GM21381 (cell line): Measurements from ENCODE around the gene CASD1.

Source experiments
- ATAC-seq: cut with Tn5 transposase; IDR thresholded peaks from one replicate; pipeline ENCODE4 v1.9.1; 2021; ENCODE audit warnings: mild to moderate bottlenecking, moderate library complexity; ENCODE audit not compliant: unreplicated experiment

The CASD1 gene

DNA sequence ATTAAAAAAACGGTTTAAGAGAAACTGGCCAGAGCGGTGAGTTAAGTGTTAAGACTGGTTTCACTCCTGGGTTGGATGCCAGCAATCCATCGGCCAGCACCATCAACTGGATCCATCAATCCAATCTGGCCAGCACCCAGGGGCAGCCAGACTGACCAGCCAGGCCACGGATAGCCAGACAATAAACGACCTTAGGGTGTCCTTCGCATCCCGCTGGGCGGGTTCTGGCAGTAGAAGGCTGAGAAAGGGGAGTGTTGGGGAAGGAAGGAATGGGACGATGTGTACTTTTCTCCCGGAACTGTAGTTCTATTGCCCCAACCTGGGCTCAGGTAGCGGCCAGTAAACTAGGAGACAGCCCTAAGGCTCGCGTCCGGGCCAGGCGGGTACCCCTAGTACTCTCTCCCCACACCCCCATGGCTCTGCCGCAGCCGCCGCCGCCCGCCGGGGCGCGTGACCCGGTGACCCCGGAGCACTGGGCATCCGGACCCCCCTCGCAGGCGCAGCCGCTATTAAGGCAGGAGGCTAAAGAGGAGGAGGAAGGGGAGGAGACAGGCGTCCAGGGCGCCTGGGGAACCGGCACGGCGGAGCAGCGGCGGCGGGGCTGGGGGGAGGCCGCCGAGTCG lies at the start of gene CASD1:
Gene CASD1 (plus strand): TSS at position 546 of the 623 bp plus-strand sequence. CDS start 276 bp downstream, outside the sequence.
- ATAC-seq = peak; percentile 56

- no peak for ATAC-seq
Observed at GRCh38 chr7:94466516-94466915, 43.1 kb upstream of the CASD1 start.

DNA sequence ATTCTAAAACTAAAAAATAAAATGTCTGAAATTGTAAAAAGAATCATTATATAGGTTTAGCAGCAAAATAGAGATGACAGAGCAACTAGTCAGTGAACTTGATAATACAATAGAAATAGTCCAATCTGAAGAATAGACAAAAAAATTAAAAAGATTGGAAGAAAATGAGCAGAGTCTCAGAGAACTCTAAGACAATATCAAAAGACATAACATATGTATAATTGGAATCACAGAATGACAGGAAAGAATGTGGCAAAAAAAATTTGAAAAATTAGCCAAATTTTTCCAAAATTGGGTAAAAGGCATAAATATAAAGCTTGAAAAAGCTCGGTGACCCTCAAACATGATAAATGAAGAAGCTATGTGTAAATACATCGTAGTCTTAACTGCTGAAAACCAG lies 38.0 kb upstream of the CASD1 start:
- no peak for ATAC-seq

DNA sequence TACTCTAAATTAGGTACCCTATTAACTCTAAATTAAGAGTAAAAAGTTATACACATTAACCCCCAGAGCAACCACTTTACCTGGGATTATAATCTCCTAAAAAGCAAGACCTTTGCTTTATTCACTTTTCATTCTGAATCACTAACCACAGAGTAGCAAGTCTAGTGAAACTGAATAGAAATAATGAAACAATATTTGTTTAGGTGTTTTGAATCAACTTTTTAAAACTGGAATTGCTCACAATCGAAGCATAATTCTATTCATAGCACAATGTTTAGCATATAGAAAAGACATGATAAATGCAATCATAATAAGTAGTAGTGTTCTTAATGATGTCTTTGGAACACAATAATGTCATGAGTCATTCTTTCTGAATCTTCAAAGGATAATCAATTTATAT lies 37.0 kb upstream of the CASD1 start:
- ATAC-seq = no peak

DNA sequence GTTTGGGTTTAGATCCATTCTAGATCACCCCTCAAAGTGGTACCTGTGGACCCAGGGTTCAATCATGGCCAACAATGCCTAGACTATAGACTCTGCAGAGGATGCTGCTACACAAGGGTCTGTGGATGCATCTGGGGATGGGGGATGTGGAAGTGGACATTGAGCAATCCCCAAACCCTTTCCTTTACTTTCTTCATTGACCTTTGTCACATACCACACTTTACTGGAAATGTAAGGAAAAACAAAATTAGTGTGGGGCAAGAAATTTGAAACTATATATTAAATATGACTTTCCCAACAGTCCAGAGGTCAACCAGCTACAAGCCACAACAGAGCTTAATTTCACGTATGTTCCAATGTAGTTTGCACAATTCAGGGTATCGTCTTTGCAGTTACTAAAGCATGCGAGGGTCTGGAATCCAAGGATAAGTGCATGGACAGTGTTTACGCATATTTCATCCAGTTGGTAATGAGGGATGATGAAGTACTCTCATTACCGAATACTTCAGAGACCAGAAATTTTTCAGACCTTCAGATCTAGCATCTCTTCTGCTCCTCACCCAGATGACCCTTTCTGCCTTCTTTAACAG lies 33.3 kb upstream of the CASD1 start:
- ATAC-seq = no peak

DNA sequence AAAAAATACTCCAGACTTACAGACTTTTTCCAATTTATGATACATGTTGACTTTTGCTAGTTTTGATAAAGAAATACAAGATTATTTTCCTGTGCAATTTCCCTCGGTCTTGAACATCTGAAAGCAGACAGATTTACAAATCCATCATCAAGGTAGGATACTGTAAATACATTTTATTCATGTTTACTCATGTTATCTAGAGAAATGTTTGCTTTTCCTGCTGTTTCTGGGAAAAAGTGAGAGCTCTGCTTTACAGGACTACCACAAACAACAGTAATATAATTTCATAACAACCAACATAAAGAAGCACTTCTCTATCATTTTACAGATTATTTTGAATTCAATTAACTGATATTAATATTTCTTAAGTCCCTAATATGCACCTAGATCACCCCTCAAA lies 31.7 kb upstream of the CASD1 start:
- no peak for ATAC-seq

GRCh38 chr7:94478648-94479214 lies 30.9 kb upstream of the CASD1 start:
- ATAC-seq = no peak

DNA sequence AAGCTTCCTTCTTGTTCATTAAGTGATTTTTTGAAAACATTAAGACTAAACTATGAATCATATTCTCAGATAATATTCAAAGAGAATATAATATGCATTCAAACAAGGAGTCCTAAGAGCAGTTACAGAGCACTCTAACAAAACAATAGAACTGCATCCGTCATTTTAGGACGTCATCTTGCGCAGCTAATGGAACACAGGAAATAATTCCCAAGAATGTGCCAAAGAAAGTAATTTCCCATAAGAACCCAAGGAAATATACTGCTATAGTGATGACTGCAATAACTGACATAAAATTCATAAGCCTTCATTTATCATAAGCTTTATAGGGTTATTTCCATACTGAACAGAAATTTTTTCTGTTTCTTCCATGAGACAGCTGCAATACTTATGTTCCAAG lies 28.3 kb upstream of the CASD1 start:
- no peak for ATAC-seq

- ATAC-seq = no peak
Observed at GRCh38 chr7:94482796-94483195, 26.8 kb upstream of the CASD1 start.

GRCh38 chr7:94483843-94484242 lies 25.8 kb upstream of the CASD1 start:
- ATAC-seq = no peak

- ATAC-seq = no peak
Observed at GRCh38 chr7:94486216-94486615, 23.4 kb upstream of the CASD1 start.

- ATAC-seq = no peak
Observed at GRCh38 chr7:94491410-94491809, 18.2 kb upstream of the CASD1 start.

GRCh38 chr7:94492601-94493000 lies 17.0 kb upstream of the CASD1 start:
- ATAC-seq = peak; percentile 99

- no peak for ATAC-seq
Observed at GRCh38 chr7:94497874-94498670, 11.5 kb upstream of the CASD1 start.

- ATAC-seq = no peak
Observed at GRCh38 chr7:94498918-94499317, 10.7 kb upstream of the CASD1 start.

GRCh38 chr7:94507462-94507861 lies 2.1 kb upstream of the CASD1 start:
- no peak for ATAC-seq

DNA sequence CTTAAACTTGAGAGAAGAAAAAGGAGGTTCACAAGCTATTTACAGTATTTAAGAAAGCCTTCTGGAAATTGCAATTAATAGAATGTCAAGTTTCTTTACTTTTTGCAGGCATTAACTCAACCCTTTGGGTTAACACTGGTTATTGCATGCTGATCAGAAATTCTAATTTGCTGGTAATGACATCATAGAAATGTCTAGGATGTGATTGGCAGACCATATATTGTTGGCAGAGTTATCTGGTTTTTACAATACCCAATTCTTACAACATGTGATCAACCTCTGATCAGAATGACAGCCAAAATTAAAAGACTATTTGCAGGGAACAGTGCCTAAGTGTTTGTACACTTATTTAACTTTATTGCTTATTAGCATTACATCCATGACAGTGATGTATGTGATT lies 1.6 kb upstream of the CASD1 start:
- no peak for ATAC-seq

GRCh38 chr7:94509887-94510581 lies 425 bp downstream of the CASD1 start:
- ATAC-seq = peak; percentile 70

- peak; percentile 9 for ATAC-seq
Observed at GRCh38 chr7:94510582-94511496, 1.2 kb downstream of the CASD1 start.

DNA sequence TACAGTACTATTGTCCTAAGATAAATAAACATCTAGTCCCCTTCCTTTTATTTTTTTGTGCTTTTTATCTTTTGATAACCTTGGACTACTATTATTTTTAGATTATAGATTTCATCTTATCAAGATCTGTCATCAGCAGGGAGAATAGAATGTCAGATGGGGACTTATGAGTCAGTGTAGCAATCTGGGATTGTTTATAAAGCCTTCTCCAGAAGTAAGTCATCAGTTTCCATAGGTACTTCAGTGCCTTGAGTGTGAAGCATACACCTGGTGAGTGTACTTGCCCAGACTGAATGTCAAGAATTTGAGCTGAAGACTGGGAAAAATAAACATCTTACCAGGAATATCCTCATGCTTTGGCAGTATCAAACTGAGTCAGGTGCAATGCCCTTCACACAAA lies 2.1 kb downstream of the CASD1 start:
- no peak for ATAC-seq
